ENCODE data around the gene KCNH8. TPM values are rescaled to one million over a fixed set of nuclear protein-coding genes. Genes with fewer than 3 reads are reported as not detected.

KCNH8 gene
- total and polyA plus RNA-seq, 7 donors: 0.11 to 0.24 TPM; not detected in 5

DNA sequence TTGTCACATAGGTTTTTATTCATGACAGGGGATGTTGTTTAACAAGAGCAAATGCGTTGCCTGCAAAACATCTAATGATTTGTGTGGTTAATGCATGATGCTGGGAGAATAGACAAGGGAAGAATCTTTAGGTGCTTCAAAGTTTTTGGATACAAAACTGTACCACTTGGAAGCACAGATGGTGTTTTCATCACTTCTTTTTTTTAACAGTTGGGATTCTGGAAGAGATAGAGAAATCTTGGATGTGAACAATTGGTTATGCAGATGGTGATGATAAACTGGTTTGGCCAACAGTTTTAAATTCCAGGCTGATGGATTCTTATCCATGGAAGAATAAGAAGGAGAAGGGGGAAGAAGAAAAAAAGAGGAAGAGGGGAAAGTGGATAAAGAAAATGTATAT is 379.4 kb downstream of the KCNH8 start:
- H3K27ac ChIP-seq: no peak overlapping the region
- 69 to 76% (median 74%) methylated on average over 1 of the region's 1 CpG for WGBS, 3 donors
- no peaks in the 10 kb centered on the region for H3K36me3 ChIP-seq (ENCODE audit: insufficient read depth in 1 of 2, low read depth in 1 of 2)
- H3K27me3 ChIP-seq (ENCODE audit: insufficient read depth in 3 of 3, low read length in 2 of 3): no peaks in the 10 kb centered on the region
- no peaks in the 10 kb centered on the region for H3K9me3 ChIP-seq
- DNase-seq (no peak), ATAC-seq (no peak)
- intact Hi-C loops (cut with DNase I): no loop called here
- no peak overlapping the region for H3K4me3 ChIP-seq
- TF ChIP-seq, protein P1, sequence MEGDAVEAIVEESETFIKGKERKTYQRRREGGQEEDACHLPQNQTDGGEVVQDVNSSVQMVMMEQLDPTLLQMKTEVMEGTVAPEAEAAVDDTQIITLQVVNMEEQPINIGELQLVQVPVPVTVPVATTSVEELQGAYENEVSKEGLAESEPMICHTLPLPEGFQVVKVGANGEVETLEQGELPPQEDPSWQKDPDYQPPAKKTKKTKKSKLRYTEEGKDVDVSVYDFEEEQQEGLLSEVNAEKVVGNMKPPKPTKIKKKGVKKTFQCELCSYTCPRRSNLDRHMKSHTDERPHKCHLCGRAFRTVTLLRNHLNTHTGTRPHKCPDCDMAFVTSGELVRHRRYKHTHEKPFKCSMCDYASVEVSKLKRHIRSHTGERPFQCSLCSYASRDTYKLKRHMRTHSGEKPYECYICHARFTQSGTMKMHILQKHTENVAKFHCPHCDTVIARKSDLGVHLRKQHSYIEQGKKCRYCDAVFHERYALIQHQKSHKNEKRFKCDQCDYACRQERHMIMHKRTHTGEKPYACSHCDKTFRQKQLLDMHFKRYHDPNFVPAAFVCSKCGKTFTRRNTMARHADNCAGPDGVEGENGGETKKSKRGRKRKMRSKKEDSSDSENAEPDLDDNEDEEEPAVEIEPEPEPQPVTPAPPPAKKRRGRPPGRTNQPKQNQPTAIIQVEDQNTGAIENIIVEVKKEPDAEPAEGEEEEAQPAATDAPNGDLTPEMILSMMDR (IDR thresholded peaks at IDR 0.05): no peak
- H3K4me1 ChIP-seq: no peaks in the 10 kb centered on the region

DNA sequence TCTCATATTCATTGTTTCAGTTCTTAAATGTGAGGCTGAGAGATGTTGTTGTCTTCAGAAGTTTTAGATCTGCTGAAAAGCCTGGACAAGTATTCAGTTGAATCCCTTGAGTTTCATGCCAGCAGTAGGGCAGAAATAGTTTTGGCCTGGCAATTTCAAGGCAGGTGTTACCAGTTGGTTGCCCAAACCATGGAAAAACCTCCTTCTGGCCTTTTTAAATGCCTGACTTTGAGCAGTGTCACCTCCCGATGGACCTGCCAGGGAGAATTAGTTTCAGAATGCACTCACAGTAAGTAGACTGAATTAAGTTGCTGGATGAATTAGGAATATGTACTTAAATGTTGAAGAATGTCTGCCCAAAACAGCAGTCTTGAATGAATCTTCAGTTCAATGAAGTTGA is 383.1 kb downstream of the KCNH8 start:
- DNase-seq (no peak), ATAC-seq (no peak)
- intact Hi-C loops (cut with DNase I): no loop called here
- Histone ChIP-seq H3K9me3 (no peaks in the 10 kb centered on the region), H3K36me3 (ENCODE audit: insufficient read depth in 1 of 2, low read depth in 1 of 2) (no peaks in the 10 kb centered on the region), H3K27me3 (ENCODE audit: insufficient read depth in 3 of 3, low read length in 2 of 3) (no peaks in the 10 kb centered on the region), H3K4me1 (no peaks in the 10 kb centered on the region), H3K4me3 (no peak overlapping the region), H3K27ac (no peak overlapping the region)
- 22 to 42% (median 34%) methylated on average over 1 of the region's 1 CpG for WGBS, 3 donors
- TF ChIP-seq, protein P1 (IDR thresholded peaks at IDR 0.05): no peak

DNA sequence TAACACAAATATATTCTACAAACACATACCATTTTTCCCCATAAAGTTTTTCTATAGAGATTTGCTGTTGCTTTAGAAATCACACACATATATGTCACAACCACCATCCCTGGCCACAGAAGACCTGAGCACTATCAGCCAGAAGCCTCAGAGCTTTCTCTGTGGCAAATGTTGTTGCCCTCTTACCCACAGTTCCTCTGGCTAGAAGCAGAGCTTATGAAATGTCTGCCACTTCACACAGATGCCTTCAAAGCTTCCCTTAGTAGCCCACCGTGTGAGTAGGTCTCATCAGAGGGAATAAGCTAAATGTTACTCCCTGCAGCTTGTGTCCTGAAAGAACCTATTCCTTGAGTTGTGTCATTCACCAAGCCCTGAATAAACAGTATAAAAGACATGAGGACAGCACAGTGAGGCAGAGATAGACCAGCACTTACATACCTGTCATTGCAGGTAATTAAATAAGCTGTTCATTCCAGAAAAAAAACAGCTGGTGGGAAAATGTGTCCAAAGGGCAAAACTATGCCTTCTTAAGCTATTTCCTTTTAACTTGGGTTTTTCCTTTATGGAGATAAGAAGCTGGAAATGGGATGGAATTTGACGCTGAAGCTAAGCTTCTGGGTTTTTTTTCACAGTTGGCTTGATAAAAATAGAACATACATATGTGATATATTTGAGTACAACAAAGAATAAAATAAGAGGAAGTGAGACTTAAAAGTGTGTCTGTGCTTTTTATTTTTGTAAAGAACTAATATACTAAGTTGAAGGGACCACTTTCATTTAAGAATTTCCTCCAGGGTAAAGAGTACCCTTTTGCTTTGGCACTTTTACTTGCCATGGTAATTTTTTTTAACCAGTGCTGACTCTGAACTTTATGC is 391.4 kb downstream of the KCNH8 start:
- ATAC-seq: no peak
- intact Hi-C loops (cut with DNase I): loop anchor here (5.0 kb wide), 1 partner anchor 192 kb away; no protein-coding TSS in a partner anchor
- Histone ChIP-seq H3K27ac (no peak overlapping the region), H3K4me3 (no peak overlapping the region), H3K36me3 (ENCODE audit: insufficient read depth in 1 of 2, low read depth in 1 of 2) (no peaks in the 10 kb centered on the region), H3K9me3 (no peaks in the 10 kb centered on the region), H3K4me1 (no peaks in the 10 kb centered on the region), H3K27me3 (ENCODE audit: insufficient read depth in 3 of 3, low read length in 2 of 3) (no peaks in the 10 kb centered on the region)
- no peak for DNase-seq
- TF ChIP-seq, protein P1 (IDR thresholded peaks at IDR 0.05): no peak
- WGBS, 3 donors: 28 to 30% (median 28%) methylated on average over 2 of the region's 2 CpGs

DNA sequence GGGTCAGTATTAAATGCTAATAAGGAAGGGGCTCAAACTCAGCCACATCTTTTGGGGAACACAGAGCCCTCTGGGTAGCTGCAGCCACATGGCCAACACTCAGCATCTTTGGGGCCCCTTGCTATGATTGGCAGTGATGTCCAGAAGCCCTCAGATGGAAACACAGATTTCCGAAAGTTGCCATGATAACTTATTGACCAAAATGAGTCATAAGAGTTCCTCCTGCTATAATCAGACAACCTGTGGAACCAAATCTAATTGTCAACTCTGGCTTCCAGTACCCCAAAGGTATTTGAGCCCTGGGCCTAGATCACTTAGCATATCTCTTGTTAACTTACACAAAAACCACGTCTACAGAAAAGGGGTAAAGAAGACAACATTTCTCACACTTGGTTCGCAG is 392.2 kb downstream of the KCNH8 start:
- Histone ChIP-seq H3K27ac (no peak overlapping the region), H3K4me3 (no peak overlapping the region), H3K9me3 (no peaks in the 10 kb centered on the region), H3K36me3 (ENCODE audit: insufficient read depth in 1 of 2, low read depth in 1 of 2) (no peaks in the 10 kb centered on the region), H3K27me3 (ENCODE audit: insufficient read depth in 3 of 3, low read length in 2 of 3) (no peaks in the 10 kb centered on the region), H3K4me1 (no peaks in the 10 kb centered on the region)
- ATAC-seq (no peak), DNase-seq (no peak)
- 83 to 90% (median 88%) methylated on average over 3 of the region's 3 CpGs for WGBS, 3 donors
- TF ChIP-seq, protein P1 (IDR thresholded peaks at IDR 0.05): no peak
- intact Hi-C loops (cut with DNase I): loop anchor here (5.0 kb wide), 1 partner anchor 193 kb away; no protein-coding TSS in a partner anchor

Measured in psoas muscle (tissue), 8 donors.